Right atrium auricular region (tissue), 2 donors: Measurements from ENCODE around the gene RAB3IP. TPM values are rescaled to one million over a fixed set of nuclear protein-coding genes. Genes with fewer than 3 reads are reported as not detected.

Experiments
- DNase-seq: peaks from one replicate; pipeline ENCODE4 v3.0.0-alpha.2; 2019; ENCODE audit warnings: low spot score
- H3K27ac ChIP-seq, 2 donors: fragments of 200-600 bp; sonication (generic); 1 replicate in 1 of 2; 2 replicates in 1 of 2; pipeline ENCODE4 v1.5.1; 2016 to 2019
- H3K27me3 ChIP-seq, 2 donors: fragments of 200-600 bp; sonication (generic); one replicate each; pipeline versions ENCODE4 v1.5.1 to v1.6.0; 2017 to 2019
- H3K36me3 ChIP-seq: fragments of 200-600 bp; sonication (generic); one replicate; pipeline ENCODE4 v1.5.1; 2016
- H3K4me1 ChIP-seq, 2 donors: fragments of 200-600 bp; sonication (generic); one replicate each; pipeline versions ENCODE4 v1.5.1 to v1.6.0; 2017 to 2019
- H3K4me3 ChIP-seq, 2 donors: fragments of 200-600 bp; sonication (generic); 1 replicate in 1 of 2; 2 replicates in 1 of 2; pipeline ENCODE4 v1.5.1; 2017 to 2019; ENCODE audit warnings: mild to moderate bottlenecking in 1 of 2, moderate library complexity in 1 of 2
- H3K9me3 ChIP-seq, 2 donors: fragments of 200-600 bp; sonication (generic); one replicate each; pipeline ENCODE4 v1.5.1; 2019
- CTCF ChIP-seq, 2 donors: fragments of 200-600 bp; sonication (generic); IDR thresholded peaks; one replicate each; pipeline ENCODE4 v1.5.1; 2019; ENCODE audit warnings: antibody characterized with exemption in 2 of 2
- total RNA-seq, 2 donors: library from RNA; depleted of rRNA; stranded (reverse); fragments of >200 nt; gene quantifications; one replicate each; pipeline ENCODE4 v1.1.0, GENCODE V29; 2016

The RAB3IP gene
- total RNA-seq, 2 donors from 2014 or later = 27.2 to 37.1 TPM

GRCh38 chr12:69739287-69740191 is 879 bp downstream of the RAB3IP start:
- peak overlapping the region; percentile 86 to 94 for H3K27ac ChIP-seq

GRCh38 chr12:69744109-69744508 is 5.4 kb downstream of the RAB3IP start:
- Histone ChIP-seq H3K4me1 (peaks cover 0 to 8% of the 10 kb centered on the region in 2 donors), H3K4me3 (no peak overlapping the region), H3K9me3 (no peaks in the 10 kb centered on the region), H3K27me3 (no peaks in the 10 kb centered on the region), H3K36me3 (no peaks in the 10 kb centered on the region), H3K27ac (no peak overlapping the region)
- no peak for DNase-seq
- no peak for TF ChIP-seq CTCF (IDR thresholded peaks at IDR 0.05)

More at GRCh38 chr12:69739287-69740191, 879 bp downstream of the RAB3IP start:
- Histone ChIP-seq H3K4me3 (peak overlapping the region; percentile 93 to 94), H3K4me1 (peaks cover 0 to 8% of the 10 kb centered on the region in 2 donors), H3K36me3 (no peaks in the 10 kb centered on the region), H3K9me3 (no peaks in the 10 kb centered on the region), H3K27me3 (no peaks in the 10 kb centered on the region)
- peak; percentile 60 for DNase-seq
- no peak for TF ChIP-seq CTCF (IDR thresholded peaks at IDR 0.05)

- H3K27me3 ChIP-seq = no peaks in the 10 kb centered on the region
- no peaks in the 10 kb centered on the region for H3K4me1 ChIP-seq
Measured at GRCh38 chr12:69751476-69751875, 12.8 kb downstream of the RAB3IP start.

GRCh38 chr12:69755302-69755701 is 16.6 kb downstream of the RAB3IP start:
- Histone ChIP-seq H3K4me1 (no peaks in the 10 kb centered on the region), H3K9me3 (peaks cover 0 to 9% of the 10 kb centered on the region in 2 donors), H3K4me3 (no peak overlapping the region), H3K36me3 (no peaks in the 10 kb centered on the region), H3K27me3 (no peaks in the 10 kb centered on the region), H3K27ac (no peak overlapping the region)
- DNase-seq = no peak
- TF ChIP-seq CTCF (IDR thresholded peaks at IDR 0.05) = no peak

More at GRCh38 chr12:69751476-69751875, 12.8 kb downstream of the RAB3IP start:
- no peak overlapping the region for H3K4me3 ChIP-seq
- H3K27ac ChIP-seq = no peak overlapping the region
- no peak for DNase-seq
- no peaks in the 10 kb centered on the region for H3K36me3 ChIP-seq
- no peaks in the 10 kb centered on the region for H3K9me3 ChIP-seq
- TF ChIP-seq CTCF (IDR thresholded peaks at IDR 0.05) = no peak

GRCh38 chr12:69756088-69756755 is 17.6 kb downstream of the RAB3IP start:
- TF ChIP-seq CTCF (IDR thresholded peaks at IDR 0.05) = no peak
- Histone ChIP-seq H3K4me1 (no peaks in the 10 kb centered on the region), H3K27ac (peak overlapping the region; percentile 31 to 57), H3K4me3 (no peak overlapping the region), H3K27me3 (no peaks in the 10 kb centered on the region), H3K9me3 (peaks cover 0 to 9% of the 10 kb centered on the region in 2 donors), H3K36me3 (no peaks in the 10 kb centered on the region)
- no peak for DNase-seq
